Spleen (tissue), 7 donors: ENCODE measurements around the gene SLC10A1.

Source experiments
- POLR2A ChIP-seq, 3 donors: fragments of 450-650 bp; IDR thresholded peaks; one replicate each; pipeline ENCODE4 v1.5.1; 2017; ENCODE audit warnings: antibody characterized with exemption in 3 of 3, mild to moderate bottlenecking in 1 of 3
- TF ChIP-seq, protein P1 (sequence below), 11 experiments: fragments of 200-600 bp in 7 of 11; fragments of 450-650 bp in 4 of 11; sonication (generic) in 4 of 11; IDR thresholded peaks in 8 of 11; conservative IDR thresholded peaks in 3 of 11; 1 replicate in 7 of 11; 2 replicates in 4 of 11; pipeline versions ENCODE4 v1.4.0 to v1.8.0; 2016 to 2021; ENCODE audit warnings: antibody characterized with exemption in 11 of 11, inconsistent platforms in 4 of 11, mild to moderate bottlenecking in 1 of 11
- donor health status: DM: no; HTN: no; CAD: no; lungs with moderate emphysema.
- donor health status: DM: no; HTN: no; CAD: no.
- donor health status: DM: no; HTN: no; CAD: no.

DNA sequence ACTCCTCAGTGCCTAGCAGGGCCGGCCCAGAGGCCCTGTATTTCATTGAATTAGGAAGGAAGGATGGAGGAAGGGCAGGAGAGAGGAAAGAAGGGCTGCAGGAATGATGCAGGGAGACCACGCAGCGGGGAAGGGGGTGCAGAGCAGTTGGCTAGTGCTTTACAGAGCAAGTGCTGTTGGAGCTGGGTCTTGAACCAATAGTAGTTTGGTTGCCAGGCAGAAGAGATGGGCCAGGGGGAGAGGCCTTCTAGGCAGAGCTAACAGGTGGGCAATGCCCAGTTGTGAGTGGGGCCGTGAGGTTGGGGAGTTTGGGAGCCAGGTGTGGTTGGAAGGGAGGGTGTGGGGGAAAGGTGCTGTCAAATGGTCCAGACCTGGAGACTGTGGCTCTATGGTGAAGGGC is 69.2 kb downstream of the SLC10A1 start:
- TF ChIP-seq, protein P1, sequence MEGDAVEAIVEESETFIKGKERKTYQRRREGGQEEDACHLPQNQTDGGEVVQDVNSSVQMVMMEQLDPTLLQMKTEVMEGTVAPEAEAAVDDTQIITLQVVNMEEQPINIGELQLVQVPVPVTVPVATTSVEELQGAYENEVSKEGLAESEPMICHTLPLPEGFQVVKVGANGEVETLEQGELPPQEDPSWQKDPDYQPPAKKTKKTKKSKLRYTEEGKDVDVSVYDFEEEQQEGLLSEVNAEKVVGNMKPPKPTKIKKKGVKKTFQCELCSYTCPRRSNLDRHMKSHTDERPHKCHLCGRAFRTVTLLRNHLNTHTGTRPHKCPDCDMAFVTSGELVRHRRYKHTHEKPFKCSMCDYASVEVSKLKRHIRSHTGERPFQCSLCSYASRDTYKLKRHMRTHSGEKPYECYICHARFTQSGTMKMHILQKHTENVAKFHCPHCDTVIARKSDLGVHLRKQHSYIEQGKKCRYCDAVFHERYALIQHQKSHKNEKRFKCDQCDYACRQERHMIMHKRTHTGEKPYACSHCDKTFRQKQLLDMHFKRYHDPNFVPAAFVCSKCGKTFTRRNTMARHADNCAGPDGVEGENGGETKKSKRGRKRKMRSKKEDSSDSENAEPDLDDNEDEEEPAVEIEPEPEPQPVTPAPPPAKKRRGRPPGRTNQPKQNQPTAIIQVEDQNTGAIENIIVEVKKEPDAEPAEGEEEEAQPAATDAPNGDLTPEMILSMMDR (IDR thresholded peaks at IDR 0.05 in 8 of 11, conservative IDR thresholded peaks at IDR 0.05 in 3 of 11) = no peak
- TF ChIP-seq POLR2A (IDR thresholded peaks at IDR 0.05) = no peak
